ENCODE data around the gene NRARP. TPM values are rescaled to one million over a fixed set of nuclear protein-coding genes. Genes with fewer than 3 reads are reported as not detected.

The NRARP gene
- total and polyA plus RNA-seq, 2 of the 8 experiments (the other 6 are each of a cell fraction or from before 2014, with no cell fraction given), result 32.5 to 37.2 TPM

DNA sequence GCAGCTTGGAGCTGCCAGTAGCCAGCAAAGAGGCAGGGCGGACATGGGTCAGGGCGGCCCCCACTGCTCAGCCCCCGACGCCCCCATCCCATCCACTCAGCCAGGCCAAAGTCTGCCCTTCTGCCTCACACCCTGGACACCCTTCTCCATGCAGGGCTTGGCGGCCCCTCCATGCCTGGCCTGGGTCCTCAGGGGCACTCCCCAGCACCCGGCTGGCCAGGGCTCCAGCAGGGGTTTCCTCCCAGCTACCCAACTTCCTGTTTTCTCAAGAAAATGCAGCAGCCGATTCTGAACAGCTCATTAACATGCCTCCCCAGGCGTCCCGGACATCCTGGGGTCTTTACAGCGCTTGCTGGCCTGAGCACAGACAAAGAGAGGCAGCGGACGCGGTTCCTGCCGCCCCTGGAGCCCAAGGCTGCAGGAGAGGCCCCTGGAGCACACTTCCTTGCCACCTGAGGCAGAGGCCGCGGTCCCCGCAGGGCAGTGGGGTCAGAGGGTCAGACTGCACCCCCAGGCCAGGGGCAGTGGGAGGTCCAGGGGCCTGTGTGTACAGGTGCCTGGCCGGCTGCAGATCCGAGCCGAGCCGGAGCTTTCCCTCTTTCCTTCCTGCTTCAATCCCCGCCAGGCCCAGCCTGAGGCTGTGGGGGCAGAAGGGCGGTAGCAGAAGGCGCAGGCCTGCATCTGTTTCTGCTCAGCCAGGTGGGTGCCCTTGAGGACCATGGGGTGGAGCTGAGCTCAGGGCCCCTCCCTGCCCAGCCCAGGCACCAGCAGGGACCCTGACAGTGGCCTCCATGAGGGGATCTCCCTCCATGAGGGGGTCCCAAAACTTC lies 18.7 kb upstream of the NRARP start:
- no peaks in the 10 kb centered on the region for H3K9me3 ChIP-seq (ENCODE audit: insufficient read depth in 2 of 2, low read depth in 1 of 2, low read length in 1 of 2)
- H4K91ac ChIP-seq (replicated peaks; ENCODE audit: insufficient read length, low read length), result peak overlapping the region; percentile 93
- no peak overlapping the region for H4K5ac ChIP-seq (ENCODE audit: insufficient read length, low read depth, low read length)
- peak overlapping the region; percentile 72; the same call in 1 of the 2 replicates for H2BK20ac ChIP-seq (ENCODE audit: low read length)
- H3K79me2 ChIP-seq (ENCODE audit: control insufficient read depth in 1 of 2, insufficient read depth in 2 of 2, low read length in 2 of 2), result no peaks in the 10 kb centered on the region
- H4K20me1 ChIP-seq (replicated peaks in 1 of 2; ENCODE audit: control insufficient read depth in 1 of 2, insufficient read depth in 2 of 2, low read length in 2 of 2), result no peaks in the 10 kb centered on the region
- peak overlapping the region; percentile 27; the same call in 1 of the 2 replicates for H2BK5ac ChIP-seq (ENCODE audit: low read depth, low read length)
- ChIA-PET POLR2A (ENCODE audit: partially characterized antibody) (interaction anchor here (1.0 to 11.9 kb wide), 3 partner anchors 13 to 80 kb away, joined by 3 to 129 read pairs (median 3); partner anchors contain the start of genes NRARP and TUBB4B), CTCF (ENCODE audit: partially characterized antibody) (interaction anchor here (0.7 to 3.6 kb wide), 6 partner anchors 18 to 1063 kb away, joined by 3 to 18 read pairs (median 4); partner anchors contain the start of gene NRARP)
- peak overlapping the region; percentile 92 for H4K8ac ChIP-seq (ENCODE audit: extremely low read depth, insufficient read depth, low read length)
- WGBS, 2 experiments (ENCODE audit: extremely low coverage in 1 of 2, insufficient coverage in 1 of 2, insufficient read length in 1 of 2, insufficient replicate concordance in 2 of 2, low coverage in 1 of 2, low lambda C conversion rate in 2 of 2, missing lambda C conversion rate in 1 of 2), result 59% methylated on average over 19 of the region's 24 CpGs; no CpG with 5 or more reads in 1 of the 2 experiments
- H3K27me3 ChIP-seq (replicated peaks in 1 of 4; ENCODE audit: control insufficient read depth in 3 of 4, extremely low read depth in 1 of 4, insufficient read depth in 3 of 4, low read length in 3 of 4), result peaks cover 0 to 4% (median 0%) of the 10 kb centered on the region in 4 experiments; a peak in 2 of 7 replicates
- peak overlapping the region; percentile 78 for H3K18ac ChIP-seq (ENCODE audit: extremely low read depth, low read length)
- no peak overlapping the region for H3K56ac ChIP-seq (replicated peaks; ENCODE audit: insufficient read length, low read depth, low read length)
- peak overlapping the region; percentile 78 for H3K4ac ChIP-seq (replicated peaks; ENCODE audit: insufficient read length, low read depth, low read length)
- no peak overlapping the region for H3K27ac ChIP-seq (ENCODE audit: low read depth, low read length)
- no peak overlapping the region for H3K4me3 ChIP-seq (ENCODE audit: extremely low read depth in 1 of 4, insufficient read depth in 2 of 4, low read depth in 3 of 4, low read length in 4 of 4)
- no peaks in the 10 kb centered on the region for H3K79me1 ChIP-seq (ENCODE audit: low read depth, low read length)
- no peak overlapping the region for H2AFZ ChIP-seq (ENCODE audit: low read length)
- H3K23me2 ChIP-seq (ENCODE audit: low read depth, low read length), result no peaks in the 10 kb centered on the region; the same call in 1 of the 2 replicates
- DNase-seq (ENCODE audit: low read depth in 1 of 2, low spot score in 2 of 2), result peak in 1 of 2 experiments; percentile 64
- peak overlapping the region; percentile 75; the same call in 1 of the 2 replicates for H2BK12ac ChIP-seq (ENCODE audit: low read depth, low read length)
- no peaks in the 10 kb centered on the region for H3K36me3 ChIP-seq (ENCODE audit: control insufficient read depth in 2 of 4, insufficient read depth in 4 of 4, low read length in 3 of 4)
- H3K14ac ChIP-seq (ENCODE audit: insufficient read length), result no peak overlapping the region
- H3K4me1 ChIP-seq (replicated peaks in 1 of 4; ENCODE audit: control insufficient read depth in 3 of 4, insufficient read depth in 4 of 4, low read length in 3 of 4), result peaks cover 0 to 20% (median 7%) of the 10 kb centered on the region in 4 experiments; a peak in 4 of 7 replicates
- FAIRE-seq, result no peak
- H3K4me2 ChIP-seq (ENCODE audit: insufficient read depth in 1 of 2, low read depth in 2 of 2, low read length in 2 of 2), result no peak overlapping the region
- H2BK15ac ChIP-seq (ENCODE audit: low read length), result no peak overlapping the region; the same call in 1 of the 2 replicates
- TF ChIP-seq NANOG (IDR thresholded peaks at IDR 0.05; ENCODE audit: insufficient read depth, low read depth, low read length, poor library complexity, severe bottlenecking) (peak; percentile 9), CTBP2 (IDR thresholded peaks at IDR 0.05; ENCODE audit: borderline replicate concordance, insufficient read depth, insufficient read length, low read length) (no peak)
- H3K9ac ChIP-seq (replicated peaks in 1 of 4; ENCODE audit: extremely low read depth in 1 of 4, low read depth in 3 of 4, low read length in 3 of 4), result no peak overlapping the region
- H2AK5ac ChIP-seq (ENCODE audit: low read depth, low read length), result no peak overlapping the region; the same call in 1 of the 2 replicates
- H3K23ac ChIP-seq (ENCODE audit: insufficient read length), result no peak overlapping the region
- H2BK120ac ChIP-seq (replicated peaks; ENCODE audit: low read depth, low read length), result peak overlapping the region; percentile 38
